K562 (cell line): Measurements from ENCODE around the gene SPRY2. TPM values are rescaled to one million over a fixed set of nuclear protein-coding genes. Genes with fewer than 3 reads are reported as not detected.
A peak's percentile ranks its signal among the peaks of the same experiment; 100 is the strongest.

Source experiments
- ATAC-seq: fragments of 200-7000 bp; cut with Tn5 transposase; 3 replicates; pipeline ENCODE4 v1.9.1; 2020; ENCODE audit warnings: moderate library complexity
- BruUV-seq: library from RNA; stranded (reverse); fragments of 400-500 nt; replicated peaks from 2 replicates; lab custom pipeline; 2021; lab: Mats Ljungman, UMichigan
- CTCF ChIA-PET: fragments of 300-600 bp; formaldehyde crosslinking; extraction: SDS; loops from one replicate; lab custom pipeline; 2021; ENCODE audit warnings: low intra/inter-chr PET ratio; lab: Yijun Ruan, JAX
- POLR2A ChIA-PET: fragments of 300-600, 350-650 bp; sonication (Branson Sonifier 250); formaldehyde crosslinking; extraction: SDS; loops from one replicate; lab custom pipeline; 2021; ENCODE audit warnings: antibody characterized with exemption, inconsistent platforms; lab: Yijun Ruan, JAX
- DNase-seq, 4 experiments: peaks; one replicate each; pipeline versions ENCODE4 v3.0.0 to v3.0.0-alpha.2; 2011 to 2018; ENCODE audit warnings: low spot score in 3 of 4, mixed read lengths in 3 of 4; ENCODE audit errors: extremely low read depth in 1 of 4
- FAIRE-seq: peaks from 2 replicates; lab custom pipeline; 2011; peaks lifted over from hg19 to GRCh38; lab: Jason Lieb, UNC
- H2AFZ ChIP-seq: 2 replicates; pipeline ENCODE4 v1.6.0; 2011; ENCODE audit warnings: low read depth, low read length, control low read depth, inconsistent platforms
- H3K27ac ChIP-seq: fragments of 200-600 bp; 3 replicates; pipeline ENCODE4 v1.8.0; 2011; ENCODE audit warnings: low read depth, mild to moderate bottlenecking, control low read depth, inconsistent platforms, low read length, moderate library complexity, mixed read lengths; ENCODE audit errors: extremely low read depth
- H3K27me3 ChIP-seq, 2 experiments: fragments of 300-600 bp in 1 of 2; 2 replicates in 1 of 2; 3 replicates in 1 of 2; pipeline versions ENCODE4 v1.6.0 to v1.8.0; 2011; ENCODE audit warnings: inconsistent platforms in 2 of 2, low read length in 2 of 2, mild to moderate bottlenecking in 1 of 2, mixed read lengths in 1 of 2, moderate library complexity in 1 of 2; ENCODE audit not compliant: control insufficient read depth in 2 of 2, insufficient read depth in 2 of 2
- H3K36me3 ChIP-seq: fragments of 300-600 bp; 3 replicates; pipeline ENCODE4 v1.8.0; 2011; ENCODE audit warnings: mild to moderate bottlenecking, low read length, inconsistent platforms; ENCODE audit not compliant: control insufficient read depth, insufficient read depth
- H3K4me1 ChIP-seq, 2 experiments: fragments of 200-600 bp in 1 of 2; replicated peaks in 1 of 2; 2 replicates in 1 of 2; 3 replicates in 1 of 2; pipeline versions ENCODE4 v1.5.1 to v1.8.0; 2011; ENCODE audit warnings: inconsistent platforms in 2 of 2, low read length in 2 of 2, mild to moderate bottlenecking in 1 of 2, mixed read lengths in 1 of 2, moderate library complexity in 1 of 2; ENCODE audit not compliant: control insufficient read depth in 2 of 2, insufficient read depth in 2 of 2
- H3K4me2 ChIP-seq: 2 replicates; pipeline ENCODE4 v1.6.1; 2011; ENCODE audit warnings: low read length, control low read depth, inconsistent platforms, mixed read lengths; ENCODE audit not compliant: insufficient read depth
- H3K4me3 ChIP-seq: fragments of 200-600 bp; sonication (generic), shearing (Covaris generic); 2 replicates; pipeline ENCODE4 v1.5.1; 2016; ENCODE audit warnings: control low read depth, inconsistent platforms
- H3K79me2 ChIP-seq: fragments of 200-600 bp; 3 replicates; pipeline ENCODE4 v1.8.0; 2011; ENCODE audit warnings: low read length, inconsistent platforms; ENCODE audit not compliant: control insufficient read depth, insufficient read depth
- H3K9ac ChIP-seq, 2 experiments: 2 replicates each; pipeline versions ENCODE4 v1.6.0 to v1.6.1; 2011; ENCODE audit warnings: low read depth in 2 of 2, low read length in 2 of 2, control low read depth in 1 of 2, inconsistent platforms in 1 of 2, mild to moderate bottlenecking in 1 of 2, mixed read lengths in 1 of 2; ENCODE audit not compliant: insufficient read depth in 1 of 2
- H3K9me1 ChIP-seq: one replicate; pipeline ENCODE4 v1.6.0; 2011; ENCODE audit warnings: inconsistent platforms, mild to moderate bottlenecking, low read length, moderate library complexity; ENCODE audit not compliant: control insufficient read depth, insufficient read depth
- H3K9me3 ChIP-seq: replicated peaks from 2 replicates; pipeline ENCODE4 v1.5.1; 2011; ENCODE audit warnings: low read depth, low read length, inconsistent platforms; ENCODE audit not compliant: control insufficient read depth, insufficient read depth
- H4K20me1 ChIP-seq: replicated peaks from 2 replicates; pipeline ENCODE4 v1.6.1; 2011; ENCODE audit warnings: low read length, inconsistent platforms, mixed read lengths; ENCODE audit not compliant: control insufficient read depth, insufficient read depth
- CHD4 ChIP-seq: fragments of 200-600 bp; sonication (generic); IDR thresholded peaks from 3 replicates; pipeline ENCODE4 v1.6.1; 2012; ENCODE audit warnings: low read depth, mild to moderate bottlenecking, mixed read lengths, low read length, inconsistent platforms; ENCODE audit not compliant: insufficient read depth, insufficient replicate concordance, poor library complexity, severe bottlenecking
- WGBS: fragments of 100-300 bp; shearing (Covaris generic); methylation state at CpG from one replicate; pipeline ENCODE4 v1.1.6; 2016; ENCODE audit warnings: low coverage, mixed read lengths; ENCODE audit not compliant: insufficient coverage; ENCODE audit errors: missing lambda C conversion rate; 5-methylcytosine and 5-hydroxymethylcytosine counted together
- in situ Hi-C: fragments of 300-500 bp; cut with MboI; formaldehyde crosslinking; loops from 4 replicates; pipeline ENCODE4 v1.15.0; 2018; ENCODE audit warnings: inconsistent platforms, mixed read lengths
- intact Hi-C: fragments of 100-400 bp; cut with micrococcal nuclease; formaldehyde crosslinking; loops from 2 replicates; pipeline ENCODE4 v1.14.2; 2022
- polyA plus RNA-seq, 8 experiments: library from polyadenylated mRNA; depleted of rRNA in 4 of 8; stranded (reverse) in 5 of 8; unstranded in 3 of 8; fragments of >200 nt; fragmentation: Nextera tagmentation in 2 of 8; fragmentation: Illumina TruSeq in 1 of 8; extraction: Ambion mirVana in 2 of 8; extraction: Trizol in 1 of 8; gene quantifications; 2 replicates each; pipeline versions ENCODE4 v1.2.1 to v1.2.3, GENCODE V29; 2011 to 2014; ENCODE audit warnings: inconsistent platforms in 1 of 8, missing spikeins in 1 of 8
- total RNA-seq, 7 experiments: library from RNA; depleted of rRNA in 6 of 7; stranded (reverse); fragments of >200 nt in 6 of 7; fragmentation: Illumina TruSeq in 2 of 7; extraction: Trizol in 2 of 7; gene quantifications; 2 replicates each; pipeline versions ENCODE4 v1.2.1 to v1.2.3, GENCODE V29; 2011 to 2021; ENCODE audit warnings: low replicate concordance in 1 of 7
- TF ChIP-seq, protein P1 (sequence below): fragments of 250-450 bp; sonication (Bioruptor Pico); IDR thresholded peaks from 2 replicates; pipeline ENCODE4 v1.9.0; 2021; ENCODE audit warnings: mild to moderate bottlenecking
- TF ChIP-seq, protein P2 (sequence below): fragments of 200-800 bp; sonication (Bioruptor generic); IDR thresholded peaks from 2 replicates; pipeline ENCODE4 v1.6.1; 2016; ENCODE audit warnings: missing genetic modification characterization, missing compliant biosample characterization
- TF ChIP-seq, protein P3 (sequence below): fragments of 450-650 bp; formaldehyde crosslinking; IDR thresholded peaks from 2 replicates; pipeline ENCODE4 v1.4.0; 2022; ENCODE audit warnings: missing genetic modification characterization
- TF ChIP-seq, protein P4 (sequence below), 2 experiments: IDR thresholded peaks in 1 of 2; conservative IDR thresholded peaks in 1 of 2; 2 replicates each; pipeline ENCODE4 v1.6.1; 2016; ENCODE audit warnings: low read depth in 2 of 2, mild to moderate bottlenecking in 1 of 2, missing compliant biosample characterization in 1 of 2, missing genetic modification characterization in 1 of 2, moderate library complexity in 1 of 2

Gene SPRY2
- total and polyA plus RNA-seq, 9 of the 15 experiments (the other 6 are each of a cell fraction or from before 2014, with no cell fraction given) = 1.8 to 7.8 (median 3.4) TPM

DNA sequence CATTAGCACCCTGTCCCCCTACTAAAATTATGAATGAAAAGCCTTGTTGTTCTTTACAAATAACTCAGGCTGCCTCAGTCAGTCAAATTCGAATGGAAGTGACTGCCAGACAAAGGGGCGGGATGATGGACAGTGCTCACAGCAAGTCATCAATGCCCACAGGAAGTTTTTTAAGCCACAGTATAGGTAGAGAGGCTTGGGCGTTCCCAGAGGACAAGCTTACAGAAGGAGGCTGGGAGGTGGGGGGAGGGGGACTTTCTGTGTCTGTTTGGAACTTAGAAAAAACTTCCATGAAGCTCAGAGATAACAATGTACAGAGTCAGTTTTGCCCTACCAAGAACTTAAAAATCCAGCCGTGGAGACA lies 18.5 kb upstream of the SPRY2 start:
- Histone ChIP-seq H3K27me3 (no peaks in the 10 kb centered on the region), H3K9me1 (no peaks in the 10 kb centered on the region), H3K9me3 (no peaks in the 10 kb centered on the region), H2AFZ (peak overlapping the region; percentile 93), H3K9ac (peak overlapping the region; percentile 36 to 51; a peak in 3 of 4 replicates), H3K27ac (peak overlapping the region; percentile 76), H3K36me3 (no peaks in the 10 kb centered on the region), H3K4me3 (no peak overlapping the region), H3K79me2 (no peaks in the 10 kb centered on the region), H3K4me1 (peaks cover 0 to 35% of the 10 kb centered on the region in 2 experiments; a peak in 3 of 5 replicates), H3K4me2 (peak overlapping the region; percentile 69), H4K20me1 (no peaks in the 10 kb centered on the region)
- ATAC-seq = peak; percentile 87
- WGBS = 5% methylated on average over 4 of the region's 4 CpGs
- DNase-seq = peak; percentile 30 to 79 (median 52)
- ChIA-PET POLR2A (interaction anchor here (1.2 kb wide), 1 partner anchor 25 kb away, joined by 3 read pairs; no protein-coding TSS in a partner anchor), CTCF (no interaction called here)
- BruUV-seq = no TSS peak
- in situ Hi-C loops = no loop called here
- FAIRE-seq = peak; percentile 80
- intact Hi-C loops = no loop called here
- no peak for TF ChIP-seq CHD4
- TF ChIP-seq, protein P1, sequence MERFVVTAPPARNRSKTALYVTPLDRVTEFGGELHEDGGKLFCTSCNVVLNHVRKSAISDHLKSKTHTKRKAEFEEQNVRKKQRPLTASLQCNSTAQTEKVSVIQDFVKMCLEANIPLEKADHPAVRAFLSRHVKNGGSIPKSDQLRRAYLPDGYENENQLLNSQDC = no peak
- TF ChIP-seq, protein P2, sequence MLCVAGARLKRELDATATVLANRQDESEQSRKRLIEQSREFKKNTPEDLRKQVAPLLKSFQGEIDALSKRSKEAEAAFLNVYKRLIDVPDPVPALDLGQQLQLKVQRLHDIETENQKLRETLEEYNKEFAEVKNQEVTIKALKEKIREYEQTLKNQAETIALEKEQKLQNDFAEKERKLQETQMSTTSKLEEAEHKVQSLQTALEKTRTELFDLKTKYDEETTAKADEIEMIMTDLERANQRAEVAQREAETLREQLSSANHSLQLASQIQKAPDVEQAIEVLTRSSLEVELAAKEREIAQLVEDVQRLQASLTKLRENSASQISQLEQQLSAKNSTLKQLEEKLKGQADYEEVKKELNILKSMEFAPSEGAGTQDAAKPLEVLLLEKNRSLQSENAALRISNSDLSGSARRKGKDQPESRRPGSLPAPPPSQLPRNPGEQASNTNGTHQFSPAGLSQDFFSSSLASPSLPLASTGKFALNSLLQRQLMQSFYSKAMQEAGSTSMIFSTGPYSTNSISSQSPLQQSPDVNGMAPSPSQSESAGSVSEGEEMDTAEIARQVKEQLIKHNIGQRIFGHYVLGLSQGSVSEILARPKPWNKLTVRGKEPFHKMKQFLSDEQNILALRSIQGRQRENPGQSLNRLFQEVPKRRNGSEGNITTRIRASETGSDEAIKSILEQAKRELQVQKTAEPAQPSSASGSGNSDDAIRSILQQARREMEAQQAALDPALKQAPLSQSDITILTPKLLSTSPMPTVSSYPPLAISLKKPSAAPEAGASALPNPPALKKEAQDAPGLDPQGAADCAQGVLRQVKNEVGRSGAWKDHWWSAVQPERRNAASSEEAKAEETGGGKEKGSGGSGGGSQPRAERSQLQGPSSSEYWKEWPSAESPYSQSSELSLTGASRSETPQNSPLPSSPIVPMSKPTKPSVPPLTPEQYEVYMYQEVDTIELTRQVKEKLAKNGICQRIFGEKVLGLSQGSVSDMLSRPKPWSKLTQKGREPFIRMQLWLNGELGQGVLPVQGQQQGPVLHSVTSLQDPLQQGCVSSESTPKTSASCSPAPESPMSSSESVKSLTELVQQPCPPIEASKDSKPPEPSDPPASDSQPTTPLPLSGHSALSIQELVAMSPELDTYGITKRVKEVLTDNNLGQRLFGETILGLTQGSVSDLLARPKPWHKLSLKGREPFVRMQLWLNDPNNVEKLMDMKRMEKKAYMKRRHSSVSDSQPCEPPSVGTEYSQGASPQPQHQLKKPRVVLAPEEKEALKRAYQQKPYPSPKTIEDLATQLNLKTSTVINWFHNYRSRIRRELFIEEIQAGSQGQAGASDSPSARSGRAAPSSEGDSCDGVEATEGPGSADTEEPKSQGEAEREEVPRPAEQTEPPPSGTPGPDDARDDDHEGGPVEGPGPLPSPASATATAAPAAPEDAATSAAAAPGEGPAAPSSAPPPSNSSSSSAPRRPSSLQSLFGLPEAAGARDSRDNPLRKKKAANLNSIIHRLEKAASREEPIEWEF (CRISPR knock-in tag) = no peak
- TF ChIP-seq, protein P3, sequence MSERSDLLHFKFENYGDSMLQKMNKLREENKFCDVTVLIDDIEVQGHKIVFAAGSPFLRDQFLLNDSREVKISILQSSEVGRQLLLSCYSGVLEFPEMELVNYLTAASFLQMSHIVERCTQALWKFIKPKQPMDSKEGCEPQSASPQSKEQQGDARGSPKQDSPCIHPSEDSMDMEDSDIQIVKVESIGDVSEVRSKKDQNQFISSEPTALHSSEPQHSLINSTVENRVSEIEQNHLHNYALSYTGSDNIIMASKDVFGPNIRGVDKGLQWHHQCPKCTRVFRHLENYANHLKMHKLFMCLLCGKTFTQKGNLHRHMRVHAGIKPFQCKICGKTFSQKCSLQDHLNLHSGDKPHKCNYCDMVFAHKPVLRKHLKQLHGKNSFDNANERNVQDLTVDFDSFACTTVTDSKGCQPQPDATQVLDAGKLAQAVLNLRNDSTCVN (CRISPR knock-in tag) = no peak
- TF ChIP-seq, protein P4, sequence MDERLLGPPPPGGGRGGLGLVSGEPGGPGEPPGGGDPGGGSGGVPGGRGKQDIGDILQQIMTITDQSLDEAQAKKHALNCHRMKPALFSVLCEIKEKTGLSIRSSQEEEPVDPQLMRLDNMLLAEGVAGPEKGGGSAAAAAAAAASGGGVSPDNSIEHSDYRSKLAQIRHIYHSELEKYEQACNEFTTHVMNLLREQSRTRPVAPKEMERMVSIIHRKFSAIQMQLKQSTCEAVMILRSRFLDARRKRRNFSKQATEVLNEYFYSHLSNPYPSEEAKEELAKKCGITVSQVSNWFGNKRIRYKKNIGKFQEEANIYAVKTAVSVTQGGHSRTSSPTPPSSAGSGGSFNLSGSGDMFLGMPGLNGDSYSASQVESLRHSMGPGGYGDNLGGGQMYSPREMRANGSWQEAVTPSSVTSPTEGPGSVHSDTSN (CRISPR knock-in tag; IDR thresholded peaks at IDR 0.05; ENCODE audit: low read depth) = no peak
- TF ChIP-seq, protein P4 (tag; conservative IDR thresholded peaks at IDR 0.05; ENCODE audit: low read depth) = peak; percentile 69
